Liver (tissue), 3 donors: ENCODE results near the gene RPS6KA2.

Experiments used
- GABPA ChIP-seq, 2 donors: IDR thresholded peaks in 1 of 2; conservative IDR thresholded peaks in 1 of 2; 2 replicates each; pipeline ENCODE4 v1.6.1; 2016; ENCODE audit warnings: antibody characterized with exemption in 2 of 2, mild to moderate bottlenecking in 1 of 2, moderate library complexity in 1 of 2
- JUND ChIP-seq, 2 donors: IDR thresholded peaks; 2 replicates each; pipeline ENCODE4 v1.6.1; 2016; ENCODE audit warnings: antibody characterized with exemption in 2 of 2
- NR2F2 ChIP-seq: IDR thresholded peaks from 2 replicates; pipeline ENCODE4 v1.6.1; 2016; ENCODE audit warnings: antibody characterized with exemption
- RAD21 ChIP-seq, 2 donors: IDR thresholded peaks; 2 replicates each; pipeline ENCODE4 v1.6.1; 2016; ENCODE audit warnings: antibody characterized with exemption in 2 of 2, mild to moderate bottlenecking in 2 of 2
- RXRA ChIP-seq, 2 donors: IDR thresholded peaks; 2 replicates each; pipeline ENCODE4 v1.6.1; 2017 to 2018; ENCODE audit warnings: antibody characterized with exemption in 2 of 2, mild to moderate bottlenecking in 1 of 2
- TAF1 ChIP-seq: conservative IDR thresholded peaks from 2 replicates; pipeline ENCODE4 v1.6.1; 2016; ENCODE audit warnings: antibody characterized with exemption, mild to moderate bottlenecking
- YY1 ChIP-seq: IDR thresholded peaks from 2 replicates; pipeline ENCODE4 v1.6.1; 2016; ENCODE audit warnings: antibody characterized with exemption, mild to moderate bottlenecking
- TF ChIP-seq, protein P1 (sequence below): fragments of 150-350 bp; IDR thresholded peaks from 2 replicates; pipeline ENCODE4 v1.5.1; 2017; ENCODE audit warnings: improper control_type of control experiment, low read depth, low read length; ENCODE audit not compliant: missing input control
- TF ChIP-seq, protein P2 (sequence below): IDR thresholded peaks from 2 replicates; pipeline ENCODE4 v1.6.1; 2016; ENCODE audit warnings: antibody characterized with exemption
- TF ChIP-seq, protein P3 (sequence below): IDR thresholded peaks from 2 replicates; pipeline ENCODE4 v1.6.1; 2016; ENCODE audit warnings: antibody characterized with exemption
- TF ChIP-seq, protein P4 (sequence below): IDR thresholded peaks from 2 replicates; pipeline ENCODE4 v1.6.1; 2016; ENCODE audit warnings: antibody characterized with exemption, mild to moderate bottlenecking
- donor health status: healthy.
- donor health status: healthy.

DNA sequence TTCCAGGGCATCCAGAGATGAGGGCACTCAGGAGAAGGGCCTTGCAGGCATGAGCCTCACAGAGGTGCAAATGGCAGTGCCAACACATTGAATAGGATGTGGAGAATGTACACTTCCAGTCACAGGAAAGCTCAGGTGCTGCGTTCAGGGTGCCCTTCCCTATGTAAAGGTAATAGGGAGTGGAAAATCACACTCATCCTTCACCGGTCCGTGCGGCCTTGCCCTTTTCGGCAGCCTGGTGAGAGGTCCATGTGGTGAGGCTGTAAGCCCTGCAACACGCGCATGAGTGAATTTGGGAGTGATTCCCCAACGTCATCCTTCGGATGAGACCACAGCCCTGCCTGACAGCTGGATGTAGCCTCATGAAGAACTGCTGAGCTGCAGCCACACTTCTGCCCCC, 43.0 kb upstream of the RPS6KA2 start:
- TF ChIP-seq JUND (IDR thresholded peaks at IDR 0.05) (no peak), GABPA (IDR thresholded peaks at IDR 0.05 in 1 of 2, conservative IDR thresholded peaks at IDR 0.05 in 1 of 2) (no peak), NR2F2 (no peak), TAF1 (no peak), RXRA (IDR thresholded peaks at IDR 0.05) (no peak), YY1 (no peak), RAD21 (IDR thresholded peaks at IDR 0.05) (no peak)
- TF ChIP-seq, protein P1, sequence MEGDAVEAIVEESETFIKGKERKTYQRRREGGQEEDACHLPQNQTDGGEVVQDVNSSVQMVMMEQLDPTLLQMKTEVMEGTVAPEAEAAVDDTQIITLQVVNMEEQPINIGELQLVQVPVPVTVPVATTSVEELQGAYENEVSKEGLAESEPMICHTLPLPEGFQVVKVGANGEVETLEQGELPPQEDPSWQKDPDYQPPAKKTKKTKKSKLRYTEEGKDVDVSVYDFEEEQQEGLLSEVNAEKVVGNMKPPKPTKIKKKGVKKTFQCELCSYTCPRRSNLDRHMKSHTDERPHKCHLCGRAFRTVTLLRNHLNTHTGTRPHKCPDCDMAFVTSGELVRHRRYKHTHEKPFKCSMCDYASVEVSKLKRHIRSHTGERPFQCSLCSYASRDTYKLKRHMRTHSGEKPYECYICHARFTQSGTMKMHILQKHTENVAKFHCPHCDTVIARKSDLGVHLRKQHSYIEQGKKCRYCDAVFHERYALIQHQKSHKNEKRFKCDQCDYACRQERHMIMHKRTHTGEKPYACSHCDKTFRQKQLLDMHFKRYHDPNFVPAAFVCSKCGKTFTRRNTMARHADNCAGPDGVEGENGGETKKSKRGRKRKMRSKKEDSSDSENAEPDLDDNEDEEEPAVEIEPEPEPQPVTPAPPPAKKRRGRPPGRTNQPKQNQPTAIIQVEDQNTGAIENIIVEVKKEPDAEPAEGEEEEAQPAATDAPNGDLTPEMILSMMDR: no peak
- TF ChIP-seq, protein P2, sequence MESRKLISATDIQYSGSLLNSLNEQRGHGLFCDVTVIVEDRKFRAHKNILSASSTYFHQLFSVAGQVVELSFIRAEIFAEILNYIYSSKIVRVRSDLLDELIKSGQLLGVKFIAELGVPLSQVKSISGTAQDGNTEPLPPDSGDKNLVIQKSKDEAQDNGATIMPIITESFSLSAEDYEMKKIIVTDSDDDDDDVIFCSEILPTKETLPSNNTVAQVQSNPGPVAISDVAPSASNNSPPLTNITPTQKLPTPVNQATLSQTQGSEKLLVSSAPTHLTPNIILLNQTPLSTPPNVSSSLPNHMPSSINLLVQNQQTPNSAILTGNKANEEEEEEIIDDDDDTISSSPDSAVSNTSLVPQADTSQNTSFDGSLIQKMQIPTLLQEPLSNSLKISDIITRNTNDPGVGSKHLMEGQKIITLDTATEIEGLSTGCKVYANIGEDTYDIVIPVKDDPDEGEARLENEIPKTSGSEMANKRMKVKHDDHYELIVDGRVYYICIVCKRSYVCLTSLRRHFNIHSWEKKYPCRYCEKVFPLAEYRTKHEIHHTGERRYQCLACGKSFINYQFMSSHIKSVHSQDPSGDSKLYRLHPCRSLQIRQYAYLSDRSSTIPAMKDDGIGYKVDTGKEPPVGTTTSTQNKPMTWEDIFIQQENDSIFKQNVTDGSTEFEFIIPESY: no peak
- TF ChIP-seq, protein P3, sequence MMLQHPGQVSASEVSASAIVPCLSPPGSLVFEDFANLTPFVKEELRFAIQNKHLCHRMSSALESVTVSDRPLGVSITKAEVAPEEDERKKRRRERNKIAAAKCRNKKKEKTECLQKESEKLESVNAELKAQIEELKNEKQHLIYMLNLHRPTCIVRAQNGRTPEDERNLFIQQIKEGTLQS: no peak
- TF ChIP-seq, protein P4, sequence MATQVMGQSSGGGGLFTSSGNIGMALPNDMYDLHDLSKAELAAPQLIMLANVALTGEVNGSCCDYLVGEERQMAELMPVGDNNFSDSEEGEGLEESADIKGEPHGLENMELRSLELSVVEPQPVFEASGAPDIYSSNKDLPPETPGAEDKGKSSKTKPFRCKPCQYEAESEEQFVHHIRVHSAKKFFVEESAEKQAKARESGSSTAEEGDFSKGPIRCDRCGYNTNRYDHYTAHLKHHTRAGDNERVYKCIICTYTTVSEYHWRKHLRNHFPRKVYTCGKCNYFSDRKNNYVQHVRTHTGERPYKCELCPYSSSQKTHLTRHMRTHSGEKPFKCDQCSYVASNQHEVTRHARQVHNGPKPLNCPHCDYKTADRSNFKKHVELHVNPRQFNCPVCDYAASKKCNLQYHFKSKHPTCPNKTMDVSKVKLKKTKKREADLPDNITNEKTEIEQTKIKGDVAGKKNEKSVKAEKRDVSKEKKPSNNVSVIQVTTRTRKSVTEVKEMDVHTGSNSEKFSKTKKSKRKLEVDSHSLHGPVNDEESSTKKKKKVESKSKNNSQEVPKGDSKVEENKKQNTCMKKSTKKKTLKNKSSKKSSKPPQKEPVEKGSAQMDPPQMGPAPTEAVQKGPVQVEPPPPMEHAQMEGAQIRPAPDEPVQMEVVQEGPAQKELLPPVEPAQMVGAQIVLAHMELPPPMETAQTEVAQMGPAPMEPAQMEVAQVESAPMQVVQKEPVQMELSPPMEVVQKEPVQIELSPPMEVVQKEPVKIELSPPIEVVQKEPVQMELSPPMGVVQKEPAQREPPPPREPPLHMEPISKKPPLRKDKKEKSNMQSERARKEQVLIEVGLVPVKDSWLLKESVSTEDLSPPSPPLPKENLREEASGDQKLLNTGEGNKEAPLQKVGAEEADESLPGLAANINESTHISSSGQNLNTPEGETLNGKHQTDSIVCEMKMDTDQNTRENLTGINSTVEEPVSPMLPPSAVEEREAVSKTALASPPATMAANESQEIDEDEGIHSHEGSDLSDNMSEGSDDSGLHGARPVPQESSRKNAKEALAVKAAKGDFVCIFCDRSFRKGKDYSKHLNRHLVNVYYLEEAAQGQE: no peak
